Fibroblast of upper back skin (primary cell): ENCODE data around the gene METTL23.
"Not testable (repeated sequence)": the region's sequence is repeated elsewhere in the genome, so short reads cannot be mapped to it uniquely, and the experiment has no call there.

Experiments
- DNase-seq: peaks from one replicate; pipeline ENCODE4 v3.0.0-alpha.2; 2013

METTL23 gene

DNA sequence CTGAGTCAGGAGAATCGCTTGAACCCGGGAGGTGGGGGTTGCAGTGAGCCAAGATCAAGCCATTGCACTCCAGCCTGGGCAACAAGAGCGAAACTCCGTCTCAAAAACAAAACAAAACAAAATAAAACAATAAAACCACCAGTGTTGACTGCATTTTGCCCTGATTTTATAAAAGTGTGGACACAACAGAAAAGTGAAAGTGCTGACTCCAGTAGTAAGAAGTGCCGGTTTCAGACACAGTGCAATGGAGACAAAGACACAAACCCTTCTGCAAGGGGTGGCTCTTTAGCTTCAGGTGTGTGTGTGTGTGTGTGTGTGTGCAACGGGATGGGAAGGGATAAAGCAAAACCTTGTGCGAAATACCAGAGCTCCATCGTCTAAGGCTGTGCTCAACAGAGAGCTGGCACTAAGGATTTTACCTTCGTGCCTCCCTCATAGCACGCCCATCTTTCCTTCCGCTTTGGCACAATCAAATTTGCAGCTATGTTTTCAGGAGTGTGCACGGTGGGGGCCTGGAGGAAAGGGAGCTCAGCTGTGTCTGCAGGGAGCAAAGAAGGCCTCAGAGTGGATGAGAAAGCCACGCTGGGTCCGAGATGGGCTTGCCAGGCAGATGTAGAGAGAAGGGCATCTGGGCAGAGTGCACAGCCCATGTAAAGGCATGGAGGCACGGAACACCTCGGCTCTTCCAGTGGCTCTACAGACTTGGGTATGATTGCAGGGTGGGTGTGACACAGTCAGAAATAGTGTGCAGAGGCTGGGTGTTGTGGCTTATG lies 31.4 kb upstream of the METTL23 start:
- no peak for DNase-seq

DNA sequence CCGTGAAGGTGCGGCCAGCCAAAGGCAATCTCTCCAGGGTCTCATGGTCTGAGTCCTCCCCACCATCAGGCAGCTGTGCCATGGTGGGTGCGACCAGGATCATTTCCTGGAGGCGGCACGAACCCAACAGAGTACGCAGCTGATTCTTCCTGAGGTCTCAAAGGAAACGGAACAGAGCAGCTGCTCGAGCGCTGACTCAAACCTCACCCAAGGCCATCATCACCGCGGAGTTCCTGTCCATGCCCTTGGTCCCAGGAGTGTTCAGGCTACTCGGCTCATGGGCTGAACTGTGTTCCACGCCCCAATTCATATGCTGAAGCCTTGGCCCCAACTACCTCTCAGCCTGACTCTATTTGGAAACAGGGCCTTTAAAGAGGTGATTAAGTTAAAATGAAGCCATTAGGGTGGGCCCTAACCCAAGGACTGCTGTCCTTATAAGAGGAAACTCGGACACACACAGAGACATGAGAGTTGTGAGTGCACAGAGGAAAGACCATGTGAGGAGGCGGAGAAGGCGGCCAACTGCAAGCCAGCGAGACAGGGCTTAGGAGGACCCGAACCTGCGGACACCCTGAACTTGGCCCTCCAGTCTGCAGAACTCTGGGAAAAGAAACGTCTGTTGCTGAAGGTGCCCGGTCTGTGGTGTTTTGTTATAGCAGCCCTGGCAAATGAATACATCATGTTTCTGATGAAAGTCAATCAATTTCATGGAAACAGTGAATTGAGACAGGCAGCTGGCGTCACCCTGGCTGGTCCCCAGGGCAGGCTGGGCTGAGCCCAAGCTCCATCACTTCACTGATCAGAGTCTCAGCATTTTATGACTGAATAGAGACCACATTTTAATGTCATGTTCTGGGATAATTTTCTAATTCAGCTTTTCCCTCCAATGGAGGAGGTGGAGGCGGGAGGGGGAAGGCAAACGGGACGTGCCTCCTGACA lies 29.6 kb upstream of the METTL23 start:
- DNase-seq: no peak

DNA sequence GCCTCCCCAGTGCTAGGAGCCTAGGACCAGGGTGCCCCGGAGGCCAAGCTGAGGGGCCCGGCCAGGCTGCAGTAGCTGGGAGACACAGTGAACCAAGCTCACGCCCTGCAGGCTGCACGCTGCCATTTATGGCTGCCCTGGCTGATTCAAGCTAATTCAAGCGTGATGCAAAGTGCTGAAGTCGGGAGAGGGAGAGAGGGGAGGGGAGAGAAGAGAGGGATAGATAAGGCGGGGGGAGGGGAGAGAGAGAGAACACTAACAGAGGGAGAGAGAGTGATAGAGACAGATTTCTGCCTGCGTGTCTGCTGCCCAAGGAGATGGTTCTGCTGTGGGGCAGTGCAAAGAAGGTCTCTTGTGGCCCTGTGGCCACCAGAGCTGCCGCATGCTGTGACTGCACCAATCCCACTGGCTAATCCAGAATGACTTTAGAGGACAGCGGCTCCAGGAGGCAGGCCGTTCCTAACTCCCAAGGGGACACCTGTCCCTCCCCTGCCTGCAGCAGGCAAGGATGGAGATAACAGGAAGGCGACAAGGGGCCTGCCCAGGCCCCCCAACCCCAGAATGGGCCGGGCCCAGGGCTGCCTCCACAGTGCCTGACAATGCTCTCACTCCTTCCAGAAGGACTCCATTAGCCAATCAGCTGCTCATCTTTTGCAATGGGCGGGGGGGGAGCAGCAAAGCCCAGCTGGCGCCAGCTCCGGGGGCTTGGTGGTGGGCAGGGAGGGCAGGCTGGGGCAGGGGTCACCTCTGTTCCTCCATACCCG lies 28.8 kb upstream of the METTL23 start:
- DNase-seq: peak; percentile 67

DNA sequence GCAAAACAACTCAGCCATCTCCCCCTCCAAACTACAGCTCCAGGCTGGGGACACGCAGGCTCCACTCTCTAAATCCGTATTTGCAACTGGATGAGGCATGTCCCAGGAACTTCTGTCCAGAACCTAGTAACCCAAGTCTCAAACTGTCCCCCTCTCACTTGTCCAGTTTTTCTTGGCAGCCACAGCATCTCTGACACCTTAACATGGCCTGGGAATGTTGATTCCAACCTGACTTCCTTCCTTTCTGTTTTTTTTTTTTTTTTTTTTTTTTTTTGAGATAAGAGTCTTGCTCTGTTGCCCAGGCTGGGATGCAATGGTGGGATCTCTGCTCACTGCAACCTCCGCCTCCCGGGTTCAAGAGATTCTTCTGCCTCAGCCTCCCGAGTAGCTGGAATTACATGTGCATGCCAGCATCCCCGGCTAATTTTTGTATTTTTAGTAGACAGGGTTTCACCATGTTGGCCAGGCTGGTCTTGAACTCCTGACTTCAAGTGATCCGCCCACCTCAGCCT lies 28.1 kb upstream of the METTL23 start:
- DNase-seq: not testable (repeated sequence)

DNA sequence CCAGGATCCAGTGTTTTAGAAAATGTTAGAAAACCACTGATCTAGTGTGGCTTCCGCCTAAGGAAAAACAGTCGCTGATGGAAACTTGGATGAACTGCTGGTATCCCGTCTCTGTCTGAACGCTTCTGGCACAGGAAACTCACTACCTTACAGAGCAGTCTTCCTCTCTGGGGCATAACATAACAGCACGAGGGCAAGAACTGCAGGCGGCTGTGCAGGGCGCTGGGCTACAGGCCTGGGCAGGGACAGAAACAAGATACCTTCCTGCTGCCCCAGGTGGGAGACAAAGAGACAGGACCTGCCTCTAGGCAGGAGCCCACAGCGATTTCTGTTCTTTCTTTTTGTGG lies 26.4 kb upstream of the METTL23 start:
- no peak for DNase-seq

DNA sequence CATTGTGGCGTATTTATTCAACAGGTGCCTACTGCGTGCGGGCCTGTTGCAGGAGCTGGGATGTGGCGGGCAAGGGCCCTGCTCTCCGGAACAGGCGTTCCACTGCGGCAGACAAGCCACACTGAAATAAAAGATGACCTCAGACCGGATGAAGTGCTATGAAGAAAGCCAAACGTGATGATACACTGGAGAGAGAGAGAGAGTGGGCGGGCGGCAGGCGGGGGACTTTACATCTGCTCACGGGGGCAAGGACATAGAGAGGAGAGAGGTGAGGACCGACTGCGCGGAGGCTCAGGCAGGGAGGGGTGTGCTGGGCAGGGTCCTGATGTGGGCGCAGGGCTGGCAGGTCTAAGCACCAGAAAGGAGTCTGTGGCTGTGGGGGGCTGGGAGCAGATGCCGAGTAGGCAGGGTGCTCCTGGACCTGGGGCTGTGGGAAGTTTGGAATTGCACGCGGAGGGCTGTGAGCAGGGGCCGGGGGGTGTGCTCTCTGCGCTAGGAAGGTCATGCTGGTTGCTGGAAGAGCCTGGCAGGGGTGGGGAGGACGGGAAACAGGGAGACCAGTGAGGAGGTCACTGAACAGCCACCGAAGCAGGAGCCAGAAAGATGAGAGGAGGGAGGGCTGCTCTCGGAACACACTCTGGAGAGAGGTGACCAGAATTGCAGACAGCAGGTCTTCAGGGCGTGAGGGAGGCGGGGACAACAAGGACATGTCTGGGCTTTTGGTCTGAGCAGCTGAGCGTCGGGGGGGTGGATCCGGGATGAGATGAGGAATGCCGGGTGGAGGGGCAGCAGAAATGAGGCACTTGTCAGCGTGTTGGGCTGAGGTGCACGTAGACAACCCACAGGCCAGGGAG lies 25.8 kb upstream of the METTL23 start:
- peak; percentile 71 for DNase-seq

DNA sequence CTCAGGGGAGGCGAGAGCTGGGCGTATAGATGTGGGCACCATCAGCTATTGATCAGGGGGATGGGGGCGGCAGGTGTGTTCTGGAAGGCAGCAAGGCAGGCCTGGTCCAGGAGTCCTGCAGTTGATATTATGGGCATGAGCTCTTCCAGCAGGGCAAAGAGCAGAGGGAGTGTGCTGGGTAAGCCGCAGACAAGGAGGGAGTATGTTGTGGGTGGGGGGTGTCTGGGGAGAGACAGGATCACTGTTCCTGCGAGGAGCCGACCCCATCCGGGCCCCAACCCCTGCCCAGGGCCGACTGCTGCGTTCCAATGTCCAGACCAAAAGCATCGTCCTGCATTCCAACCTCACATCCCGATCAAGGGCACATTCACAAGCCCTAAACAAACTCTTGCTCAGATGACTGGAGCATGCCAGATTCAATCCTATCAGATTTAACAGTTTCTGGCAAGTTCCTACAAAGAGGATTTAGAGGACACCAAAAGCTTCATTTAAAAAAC lies 25.1 kb upstream of the METTL23 start:
- no peak for DNase-seq

DNA sequence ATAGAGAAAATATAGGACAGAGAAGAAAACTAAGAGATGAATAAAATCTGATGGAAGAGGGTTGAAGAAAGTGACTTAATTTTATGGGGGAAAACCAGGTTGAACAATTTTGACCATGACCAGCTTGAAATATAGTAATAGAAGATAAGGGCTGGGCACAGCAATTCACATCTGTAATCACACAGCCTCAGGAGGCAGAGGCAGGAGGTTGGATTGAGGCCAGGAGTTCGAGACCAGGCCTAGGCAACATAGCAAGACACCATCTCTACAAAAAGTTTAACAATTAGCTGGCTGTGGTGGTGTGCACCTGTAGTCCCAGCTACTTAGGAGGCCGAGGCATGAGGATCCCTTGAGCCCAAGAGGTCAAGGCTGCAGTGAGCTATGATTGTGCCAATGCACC lies 24.6 kb upstream of the METTL23 start:
- DNase-seq: no peak

DNA sequence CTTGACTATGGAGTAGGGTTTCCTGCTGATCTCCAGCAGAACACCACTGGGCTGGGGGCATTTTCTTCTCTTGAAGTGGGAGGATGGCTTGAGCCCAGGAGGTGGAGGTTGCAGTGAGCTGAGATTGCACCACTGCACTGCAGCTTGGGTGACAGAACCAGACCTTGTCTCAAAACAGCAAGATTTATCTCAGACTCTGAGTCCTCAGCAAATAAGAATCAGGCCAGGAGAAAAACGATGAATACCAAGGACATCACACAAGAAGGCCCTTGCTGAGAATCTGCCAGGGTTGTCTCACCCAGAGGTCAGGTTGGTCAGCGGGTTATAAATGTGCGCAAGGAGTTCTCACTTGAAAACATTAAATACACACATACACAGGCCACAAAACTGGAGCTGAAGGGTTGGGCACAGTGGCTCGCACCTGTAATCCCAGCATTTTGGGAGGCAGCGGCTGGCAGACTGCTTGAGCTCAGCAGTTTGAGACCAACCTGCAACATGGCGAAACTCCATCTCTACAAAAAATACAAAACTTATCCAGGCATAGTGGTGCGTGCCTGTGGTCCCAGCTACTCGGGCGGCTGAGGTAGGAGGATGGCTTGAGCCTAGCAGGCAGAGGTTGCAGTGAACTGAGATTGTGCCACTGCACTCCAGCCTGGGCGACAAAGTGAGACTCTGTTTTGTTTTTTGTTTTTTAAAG lies 23.6 kb upstream of the METTL23 start:
- no peak for DNase-seq

DNA sequence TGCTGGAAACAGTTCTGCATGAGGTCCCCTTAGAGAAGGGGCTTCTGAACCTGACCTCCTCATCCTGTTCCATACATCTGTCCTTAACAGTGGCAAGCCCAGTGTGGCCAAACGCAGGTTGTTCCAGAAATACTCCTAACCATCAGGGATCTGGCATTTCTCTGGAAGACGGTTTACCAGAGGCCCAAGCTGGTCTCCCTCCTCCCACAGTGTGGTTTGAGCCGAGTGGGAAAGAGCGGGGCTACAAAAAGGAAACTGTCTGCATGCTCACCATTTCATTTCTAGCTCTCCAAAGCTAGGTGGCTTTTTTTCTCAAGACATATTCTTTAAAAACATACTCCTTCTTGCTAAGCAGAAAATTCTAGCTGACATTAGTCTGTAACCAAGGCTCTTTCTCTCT lies 21.8 kb upstream of the METTL23 start:
- DNase-seq: no peak

DNA sequence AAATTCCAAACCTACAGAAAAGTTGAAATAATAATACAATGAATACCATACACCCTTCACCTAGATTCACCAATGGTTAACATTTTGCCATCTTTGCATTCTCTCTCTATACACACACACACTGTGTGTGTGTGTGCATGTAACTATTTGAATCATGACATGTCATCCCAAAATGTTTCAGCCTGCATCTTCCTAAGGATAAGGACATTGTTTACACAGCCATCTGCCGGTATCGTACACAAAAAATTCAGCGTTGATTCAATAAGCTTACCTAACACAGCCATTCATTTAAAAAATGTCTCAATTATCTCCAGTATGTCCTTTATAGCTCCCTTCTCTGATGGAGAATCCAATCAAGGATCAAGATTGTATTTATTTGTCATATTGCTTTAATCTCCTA lies 19.8 kb upstream of the METTL23 start:
- DNase-seq: no peak

DNA sequence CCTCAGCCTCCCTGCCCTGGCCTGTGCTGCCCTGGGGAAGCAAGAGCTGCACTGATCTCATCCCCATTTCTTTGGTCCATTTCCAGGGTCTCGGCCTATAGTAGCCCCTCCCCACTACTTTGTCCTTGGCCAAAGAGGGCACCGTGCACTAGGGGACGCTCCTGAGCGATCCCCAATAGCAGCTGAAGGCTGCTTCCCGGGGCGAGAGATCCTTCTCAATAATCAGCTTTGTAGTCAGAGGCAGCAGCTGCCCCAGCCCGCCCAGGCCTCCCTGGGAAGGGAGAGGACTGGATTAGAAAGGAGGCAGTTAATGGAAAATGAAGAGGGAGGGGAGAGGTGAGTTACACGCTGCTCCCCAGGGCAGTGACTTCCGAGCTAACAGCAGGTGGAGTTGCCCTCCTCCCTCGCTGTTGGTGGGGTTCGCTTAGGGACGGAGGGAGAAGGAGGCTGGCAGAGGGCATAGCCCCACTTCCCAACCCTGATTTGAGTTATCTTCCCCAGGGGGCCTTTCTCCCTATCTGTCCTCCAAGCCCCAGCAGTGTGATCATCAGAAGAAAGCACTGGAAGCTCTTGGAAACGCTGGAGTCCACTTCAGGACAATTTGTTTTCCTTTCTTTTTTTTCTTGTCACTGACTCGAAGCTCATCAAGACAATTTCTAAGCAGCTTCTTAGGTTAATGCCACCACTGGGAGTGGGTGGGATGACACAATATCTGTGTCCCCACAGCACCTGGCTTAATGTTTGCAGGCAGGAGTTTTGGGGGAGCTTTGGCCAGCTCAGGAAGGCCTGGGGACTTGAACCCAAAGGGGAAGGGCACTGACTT lies 18.4 kb upstream of the METTL23 start:
- DNase-seq: no peak

DNA sequence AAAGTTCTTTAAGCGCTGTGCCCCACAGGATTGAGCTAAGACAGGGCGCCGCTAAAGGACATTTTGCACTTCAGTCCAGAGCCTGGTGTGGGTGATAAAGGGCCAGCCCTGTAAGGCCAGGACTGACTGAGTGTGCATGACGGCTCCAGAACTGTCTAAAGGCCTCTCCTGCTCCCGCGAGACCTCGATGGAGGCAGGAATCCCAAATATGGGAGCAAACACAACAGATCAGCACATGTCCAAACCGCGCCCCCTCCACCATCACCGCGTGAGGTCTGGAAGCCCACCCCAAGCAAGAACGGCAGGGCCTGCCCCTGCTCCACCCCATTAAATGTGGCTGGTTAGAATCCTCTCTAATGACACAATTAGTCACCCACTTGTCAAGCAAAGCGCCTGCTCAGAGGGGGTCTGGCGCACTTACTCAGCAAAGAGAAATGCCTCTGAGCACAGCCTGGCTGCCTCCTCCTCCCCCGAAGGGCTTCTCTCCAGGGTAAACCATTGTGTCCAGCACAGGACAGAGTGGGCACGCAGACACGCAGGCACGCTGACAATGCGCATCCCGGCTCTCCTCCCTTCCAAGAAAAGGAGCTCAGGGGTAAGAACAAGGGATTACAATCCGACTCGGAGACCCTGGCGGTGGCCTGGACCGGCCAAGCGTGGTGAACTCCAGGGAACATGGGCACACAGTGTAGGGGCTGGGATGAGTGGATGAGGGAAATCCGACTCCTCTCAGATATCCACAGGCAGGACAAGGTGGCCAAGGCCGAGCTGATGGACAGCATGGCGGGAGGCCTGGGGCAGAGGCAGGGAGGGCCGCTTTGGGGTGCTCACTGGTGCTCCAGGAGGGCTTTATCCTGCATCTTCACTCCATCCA lies 17.3 kb upstream of the METTL23 start:
- DNase-seq: peak; percentile 99

DNA sequence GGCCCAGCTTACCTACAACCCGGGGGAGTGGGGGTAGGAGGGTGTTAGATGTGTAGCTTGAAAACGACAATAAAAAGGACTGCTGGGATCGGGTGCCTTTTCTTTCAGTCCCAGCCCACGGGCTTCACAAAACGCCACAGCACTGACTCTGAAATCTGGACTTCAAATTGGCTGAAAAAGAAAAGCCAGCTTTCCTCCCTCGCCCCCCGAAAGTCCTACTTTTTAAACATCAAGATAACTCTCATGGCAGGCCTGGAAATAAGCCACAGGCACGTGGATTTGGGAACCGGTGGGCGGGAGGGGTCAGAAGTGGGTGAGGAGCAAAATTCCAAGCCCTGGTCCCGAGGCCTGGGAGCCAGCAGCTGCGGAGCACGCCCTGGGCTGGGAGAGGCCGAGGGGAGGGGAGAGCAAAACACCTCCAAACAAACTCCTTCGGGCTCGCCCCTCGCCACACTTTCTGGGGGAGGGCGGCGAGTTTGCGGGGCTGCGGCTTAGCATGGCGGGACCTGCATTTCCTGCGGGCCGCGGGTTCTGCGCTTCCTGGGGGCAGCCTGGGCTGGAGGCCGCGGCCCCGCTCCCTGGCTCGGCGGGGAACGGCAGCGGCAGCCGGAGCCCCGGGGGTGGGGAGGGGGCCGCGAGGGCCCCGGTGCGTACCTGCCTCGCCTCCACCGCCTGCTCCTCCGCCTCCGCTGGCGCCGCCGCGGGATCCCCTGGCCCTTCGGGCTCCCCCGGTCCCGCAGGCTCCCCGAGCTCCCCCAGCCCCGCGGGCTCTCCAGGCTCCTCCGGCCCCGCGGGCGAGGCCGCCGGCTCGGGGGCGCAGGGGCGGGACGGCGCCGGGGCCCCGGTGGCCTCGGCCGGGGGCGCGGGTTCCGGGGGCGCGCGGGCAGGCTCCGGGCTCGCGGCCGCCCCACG lies 16.4 kb upstream of the METTL23 start:
- not testable (repeated sequence) for DNase-seq

DNA sequence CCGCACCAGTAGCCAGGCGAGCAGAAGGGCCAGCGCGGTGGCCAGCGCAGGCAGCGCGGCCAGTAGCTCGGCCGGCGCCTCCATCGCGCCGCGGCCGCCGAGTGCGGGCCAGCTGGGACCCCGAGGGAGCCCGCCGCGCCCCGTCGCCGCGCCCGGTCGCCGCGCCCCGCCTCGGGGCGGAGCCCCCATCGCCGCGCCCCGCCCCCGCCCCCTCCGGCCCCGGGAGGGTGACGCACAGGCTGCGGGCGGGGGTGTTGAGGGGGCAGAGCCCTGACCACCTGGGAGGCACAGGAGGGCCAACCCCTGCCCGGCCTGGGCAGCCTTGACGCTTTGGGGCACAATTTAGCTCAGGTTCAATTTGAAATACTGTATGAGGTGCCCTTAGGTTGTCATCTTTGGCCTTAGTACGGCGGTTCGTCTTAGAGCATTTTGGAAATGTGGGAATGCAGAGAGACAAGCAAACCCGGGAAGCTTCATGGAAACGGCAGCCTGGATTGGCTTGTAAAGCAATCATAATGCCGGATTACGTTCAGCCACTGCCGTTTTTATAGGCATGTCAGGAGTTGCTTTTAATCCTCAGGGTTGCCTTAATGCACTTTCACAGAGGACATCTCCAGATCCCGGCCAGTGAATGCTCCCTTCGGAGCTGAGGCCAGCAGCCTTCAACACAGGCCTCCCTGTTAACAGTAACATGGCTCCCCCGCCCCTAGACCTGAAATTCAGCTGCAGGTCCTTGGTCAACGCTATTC lies 15.6 kb upstream of the METTL23 start, which contains the start of gene MXRA7:
Gene MXRA7, minus strand, starts transcription at position 103 of the 749 bp plus-strand sequence. Its CDS starts 19 bp downstream, at position 84.
- peak; percentile 69 for DNase-seq

DNA sequence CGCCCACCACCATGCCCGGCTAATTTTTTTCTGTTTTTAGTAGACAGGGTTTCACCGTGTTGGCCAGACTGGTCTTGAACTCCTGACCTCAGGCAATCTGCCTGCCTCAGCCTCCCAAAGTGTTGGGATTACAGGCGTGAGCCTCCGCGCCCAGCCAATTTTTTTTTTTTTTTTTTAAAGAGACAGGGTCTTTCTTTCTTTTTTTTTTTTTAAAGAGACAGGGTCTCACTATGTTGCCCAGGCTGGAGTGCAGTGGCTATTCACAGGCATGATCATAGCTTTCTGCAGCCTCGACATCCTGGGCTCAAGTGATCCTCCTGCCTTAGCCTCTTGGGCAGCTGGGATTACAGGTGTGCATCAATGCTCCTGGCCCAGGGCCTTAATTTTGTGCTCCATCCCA lies 14.3 kb upstream of the METTL23 start:
- not testable (repeated sequence) for DNase-seq

DNA sequence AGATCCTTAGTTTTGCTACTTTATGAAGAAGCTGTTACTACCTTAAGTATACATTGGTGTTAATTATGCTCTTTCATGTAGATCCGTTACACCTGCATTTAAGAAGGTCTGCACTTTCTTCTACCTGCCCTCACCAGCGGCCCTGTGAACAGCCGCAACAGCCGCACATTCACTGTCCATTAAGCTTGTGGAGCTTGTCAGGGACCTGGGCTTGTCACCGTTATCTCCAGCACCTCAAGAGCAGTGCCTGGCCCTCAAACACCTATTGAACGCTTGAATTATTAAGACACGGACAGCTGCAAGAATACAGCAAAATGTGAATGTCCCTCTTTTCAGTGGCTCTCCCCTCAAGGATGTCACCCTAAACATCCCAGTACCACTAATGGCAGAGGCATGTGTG lies 12.9 kb upstream of the METTL23 start:
- DNase-seq: no peak
